H1 (cell line): ENCODE results near the gene CKAP4.

ENCODE experiments used
- CEBPB ChIP-seq: IDR thresholded peaks from 2 replicates; pipeline ENCODE4 v1.6.1; 2012; ENCODE audit warnings: low read depth, low read length
- EGR1 ChIP-seq: IDR thresholded peaks from 2 replicates; pipeline ENCODE4 v1.6.1; 2011; ENCODE audit warnings: low read depth, low read length, borderline replicate concordance
- EP300 ChIP-seq, 2 experiments: IDR thresholded peaks; 1 replicate in 1 of 2; 2 replicates in 1 of 2; pipeline ENCODE4 v1.6.1; 2011 to 2012; ENCODE audit warnings: low read depth in 2 of 2, low read length in 2 of 2, mild to moderate bottlenecking in 2 of 2, borderline replicate concordance in 1 of 2, inconsistent platforms in 1 of 2, moderate library complexity in 1 of 2
- EZH2 ChIP-seq: fragments of 200-600 bp; sonication (generic); IDR thresholded peaks from 2 replicates; pipeline ENCODE4 v1.7.1; 2012; ENCODE audit warnings: low read depth, mild to moderate bottlenecking, moderate library complexity, low read length, inconsistent platforms; ENCODE audit not compliant: severe bottlenecking
- MAX ChIP-seq: IDR thresholded peaks from 2 replicates; pipeline ENCODE4 v1.6.1; 2012; ENCODE audit warnings: inconsistent platforms
- POLR2AphosphoS5 ChIP-seq: IDR thresholded peaks from 2 replicates; pipeline ENCODE4 v1.6.1; 2011; ENCODE audit warnings: low read depth, low read length
- SAP30 ChIP-seq: fragments of 300-600 bp; sonication (generic); IDR thresholded peaks from 2 replicates; pipeline ENCODE4 v1.7.1; 2012; ENCODE audit warnings: low read length, moderate library complexity, mild to moderate bottlenecking, inconsistent platforms; ENCODE audit not compliant: insufficient read depth, insufficient replicate concordance
- TAF1 ChIP-seq: IDR thresholded peaks from 2 replicates; pipeline ENCODE4 v1.6.1; 2011; ENCODE audit warnings: mild to moderate bottlenecking, low read depth, low read length
- TF ChIP-seq, protein P1 (sequence below), 3 experiments: IDR thresholded peaks; 1 replicate in 2 of 3; 2 replicates in 1 of 3; pipeline versions ENCODE4 v1.5.1 to v1.6.1; 2011; ENCODE audit warnings: low read length in 3 of 3, mild to moderate bottlenecking in 3 of 3, inconsistent platforms in 2 of 3, low read depth in 1 of 3, moderate library complexity in 1 of 3; ENCODE audit not compliant: insufficient read depth in 1 of 3; ENCODE audit errors: control extremely low read depth in 1 of 3

- TF ChIP-seq MAX (no peak), POLR2AphosphoS5 (no peak), EGR1 (no peak), SAP30 (no peak), TAF1 (no peak), CEBPB (no peak), EZH2 (no peak), EP300 (IDR thresholded peaks at IDR 0.05; ENCODE audit: borderline replicate concordance in 1 of 2, low read depth in 2 of 2, low read length in 2 of 2) (no peak)
- TF ChIP-seq, protein P1, sequence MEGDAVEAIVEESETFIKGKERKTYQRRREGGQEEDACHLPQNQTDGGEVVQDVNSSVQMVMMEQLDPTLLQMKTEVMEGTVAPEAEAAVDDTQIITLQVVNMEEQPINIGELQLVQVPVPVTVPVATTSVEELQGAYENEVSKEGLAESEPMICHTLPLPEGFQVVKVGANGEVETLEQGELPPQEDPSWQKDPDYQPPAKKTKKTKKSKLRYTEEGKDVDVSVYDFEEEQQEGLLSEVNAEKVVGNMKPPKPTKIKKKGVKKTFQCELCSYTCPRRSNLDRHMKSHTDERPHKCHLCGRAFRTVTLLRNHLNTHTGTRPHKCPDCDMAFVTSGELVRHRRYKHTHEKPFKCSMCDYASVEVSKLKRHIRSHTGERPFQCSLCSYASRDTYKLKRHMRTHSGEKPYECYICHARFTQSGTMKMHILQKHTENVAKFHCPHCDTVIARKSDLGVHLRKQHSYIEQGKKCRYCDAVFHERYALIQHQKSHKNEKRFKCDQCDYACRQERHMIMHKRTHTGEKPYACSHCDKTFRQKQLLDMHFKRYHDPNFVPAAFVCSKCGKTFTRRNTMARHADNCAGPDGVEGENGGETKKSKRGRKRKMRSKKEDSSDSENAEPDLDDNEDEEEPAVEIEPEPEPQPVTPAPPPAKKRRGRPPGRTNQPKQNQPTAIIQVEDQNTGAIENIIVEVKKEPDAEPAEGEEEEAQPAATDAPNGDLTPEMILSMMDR (IDR thresholded peaks at IDR 0.05; ENCODE audit: control extremely low read depth in 1 of 3, insufficient read depth in 1 of 3, low read depth in 1 of 3, low read length in 3 of 3) = no peak
These were observed 26.8 kb upstream of the CKAP4 start for GRCh38 chr12:106274575-106275121.
